OCI-LY7 (cell line): ENCODE measurements around the gene LSS. TPM values are rescaled to one million over a fixed set of nuclear protein-coding genes. Genes with fewer than 3 reads are reported as not detected.

ENCODE experiments used
- BruUV-seq: library from RNA; stranded (reverse); fragments of 400-500 nt; replicated peaks from 2 replicates; lab custom pipeline; 2021; lab: Mats Ljungman, UMichigan
- CTCF ChIA-PET: fragments of 300-600 bp; sonication (Branson Sonifier 250); formaldehyde crosslinking; loops from one replicate; lab custom pipeline; 2022; ENCODE audit warnings: antibody characterized with exemption; ENCODE audit not compliant: unreplicated experiment; lab: Charles Lee
- POLR2A ChIA-PET: fragments of 300-600 bp; sonication (Branson Sonifier 250); formaldehyde crosslinking; loops from one replicate; lab custom pipeline; 2022; ENCODE audit warnings: antibody characterized with exemption; lab: Charles Lee
- DNase-seq: peaks from one replicate; pipeline ENCODE4 v3.0.0-alpha.2; 2015; ENCODE audit warnings: low spot score
- H2AFZ ChIP-seq: fragments of 200-600 bp; sonication (generic), shearing (Covaris generic); 2 replicates; pipeline ENCODE4 v1.6.1; 2014; ENCODE audit warnings: mild to moderate bottlenecking, antibody characterized with exemption, low read length, moderate library complexity
- H3K27ac ChIP-seq: fragments of 200-600 bp; sonication (generic); 2 replicates; pipeline ENCODE4 v1.5.1; 2014; ENCODE audit warnings: mixed run types, low read depth, mild to moderate bottlenecking, moderate library complexity, low read length, inconsistent platforms; ENCODE audit not compliant: poor library complexity, severe bottlenecking
- H3K36me3 ChIP-seq: fragments of 200-600 bp; sonication (generic); 2 replicates; pipeline ENCODE4 v1.6.1; 2014; ENCODE audit warnings: mild to moderate bottlenecking, antibody characterized with exemption, low read length, moderate library complexity, mixed read lengths; ENCODE audit not compliant: insufficient read depth
- H3K4me1 ChIP-seq: fragments of 200-600 bp; sonication (generic); 2 replicates; pipeline ENCODE4 v1.5.1; 2014; ENCODE audit warnings: mild to moderate bottlenecking, low read length; ENCODE audit not compliant: insufficient read depth, poor library complexity, severe bottlenecking
- H3K4me2 ChIP-seq: fragments of 200-600 bp; sonication (generic); 2 replicates; pipeline ENCODE4 v1.6.1; 2014; ENCODE audit warnings: mild to moderate bottlenecking, low read length
- H3K4me3 ChIP-seq: fragments of 200-600 bp; sonication (generic); 2 replicates; pipeline ENCODE4 v1.5.1; 2014; ENCODE audit warnings: mild to moderate bottlenecking, low read depth, low read length; ENCODE audit not compliant: poor library complexity, severe bottlenecking
- H3K79me2 ChIP-seq: fragments of 200-600 bp; sonication (generic); 2 replicates; pipeline ENCODE4 v1.6.1; 2016; ENCODE audit warnings: low read depth, mild to moderate bottlenecking, low read length, moderate library complexity, mixed read lengths; ENCODE audit not compliant: insufficient read depth
- H3K9me2 ChIP-seq: fragments of 200-600 bp; sonication (generic); 2 replicates; pipeline ENCODE4 v1.6.1; 2016; ENCODE audit warnings: mild to moderate bottlenecking, low read length, mixed read lengths; ENCODE audit not compliant: insufficient read depth
- H3K9me3 ChIP-seq: fragments of 200-600 bp; sonication (generic); 2 replicates; pipeline ENCODE4 v1.6.1; 2014; ENCODE audit warnings: mild to moderate bottlenecking, mixed run types, low read length, mixed read lengths
- H4K20me1 ChIP-seq: fragments of 200-600 bp; sonication (generic); 2 replicates; pipeline ENCODE4 v1.6.1; 2014; ENCODE audit warnings: mild to moderate bottlenecking, antibody characterized with exemption, low read length, moderate library complexity, mixed read lengths; ENCODE audit not compliant: insufficient read depth
- EZH2phosphoT487 ChIP-seq: fragments of 200-600 bp; sonication (generic); IDR thresholded peaks from 2 replicates; pipeline ENCODE4 v1.6.1; 2018; ENCODE audit warnings: low read depth, borderline replicate concordance, mild to moderate bottlenecking, mixed run types, antibody characterized with exemption, low read length, moderate library complexity, mixed read lengths
- intact Hi-C: fragments of 100-400 bp; cut with micrococcal nuclease; formaldehyde crosslinking; loops from one replicate; pipeline ENCODE4 v1.10.0; 2022; ENCODE audit not compliant: unreplicated experiment
- total RNA-seq, 2 experiments: library from RNA; depleted of rRNA in 1 of 2; stranded (reverse); fragments of >200 nt in 1 of 2; shearing (Covaris generic) in 1 of 2; gene quantifications; 2 replicates each; pipeline ENCODE4 v1.2.3, GENCODE V29; 2014 to 2022
- TF ChIP-seq, protein P1 (sequence below): fragments of 200-600 bp; sonication (generic); conservative IDR thresholded peaks from 2 replicates; pipeline ENCODE4 v1.5.1; 2014; ENCODE audit warnings: mild to moderate bottlenecking, antibody characterized with exemption, low read length, moderate library complexity, mixed read lengths

Gene LSS
- total RNA-seq, 2 experiments from 2014 or later = 45.4 to 137 TPM

DNA sequence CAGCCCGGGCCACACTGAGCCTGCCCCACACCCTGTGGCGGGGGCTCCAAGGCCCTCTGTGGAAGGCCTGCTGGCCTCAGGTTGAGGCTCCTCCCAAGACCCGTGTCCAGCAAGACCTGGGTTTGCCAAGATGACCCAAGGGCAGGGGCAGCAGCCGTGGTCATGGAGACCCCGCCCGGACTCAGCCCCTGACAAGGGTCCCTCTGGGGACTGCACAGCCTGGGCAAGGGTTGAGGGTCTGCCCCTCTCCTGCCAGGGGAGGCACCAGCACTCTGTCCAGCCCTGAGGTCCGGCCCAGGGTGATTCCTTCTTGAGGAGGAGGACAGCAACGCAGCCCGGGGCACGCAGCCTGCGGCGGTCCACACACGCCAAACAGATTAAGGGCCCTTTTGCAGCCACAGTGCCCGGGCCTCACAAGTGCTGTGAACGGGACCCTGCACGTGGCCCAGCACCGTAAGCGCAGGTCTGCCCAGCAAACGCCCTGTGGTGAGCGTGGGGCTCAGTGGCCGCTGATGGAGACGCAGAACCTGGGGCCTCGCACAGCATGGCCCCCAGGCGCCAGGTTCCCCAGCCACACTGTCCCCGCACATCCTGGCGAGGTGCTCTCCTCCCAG lies 47.7 kb downstream of the LSS start:
- no TSS peak for BruUV-seq
- POLR2A ChIA-PET = no interaction called here
- Histone ChIP-seq H4K20me1 (no peaks in the 10 kb centered on the region), H3K27ac (no peak overlapping the region), H3K4me1 (peaks cover 13% of the 10 kb centered on the region), H3K9me3 (no peaks in the 10 kb centered on the region), H3K36me3 (no peaks in the 10 kb centered on the region), H2AFZ (no peak overlapping the region), H3K9me2 (no peaks in the 10 kb centered on the region), H3K4me2 (no peak overlapping the region), H3K4me3 (no peak overlapping the region), H3K79me2 (no peaks in the 10 kb centered on the region)
- CTCF ChIA-PET = no interaction called here
- TF ChIP-seq, protein P1, sequence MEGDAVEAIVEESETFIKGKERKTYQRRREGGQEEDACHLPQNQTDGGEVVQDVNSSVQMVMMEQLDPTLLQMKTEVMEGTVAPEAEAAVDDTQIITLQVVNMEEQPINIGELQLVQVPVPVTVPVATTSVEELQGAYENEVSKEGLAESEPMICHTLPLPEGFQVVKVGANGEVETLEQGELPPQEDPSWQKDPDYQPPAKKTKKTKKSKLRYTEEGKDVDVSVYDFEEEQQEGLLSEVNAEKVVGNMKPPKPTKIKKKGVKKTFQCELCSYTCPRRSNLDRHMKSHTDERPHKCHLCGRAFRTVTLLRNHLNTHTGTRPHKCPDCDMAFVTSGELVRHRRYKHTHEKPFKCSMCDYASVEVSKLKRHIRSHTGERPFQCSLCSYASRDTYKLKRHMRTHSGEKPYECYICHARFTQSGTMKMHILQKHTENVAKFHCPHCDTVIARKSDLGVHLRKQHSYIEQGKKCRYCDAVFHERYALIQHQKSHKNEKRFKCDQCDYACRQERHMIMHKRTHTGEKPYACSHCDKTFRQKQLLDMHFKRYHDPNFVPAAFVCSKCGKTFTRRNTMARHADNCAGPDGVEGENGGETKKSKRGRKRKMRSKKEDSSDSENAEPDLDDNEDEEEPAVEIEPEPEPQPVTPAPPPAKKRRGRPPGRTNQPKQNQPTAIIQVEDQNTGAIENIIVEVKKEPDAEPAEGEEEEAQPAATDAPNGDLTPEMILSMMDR = no peak
- no peak for TF ChIP-seq EZH2phosphoT487
- intact Hi-C loops = no loop called here
- DNase-seq = no peak

DNA sequence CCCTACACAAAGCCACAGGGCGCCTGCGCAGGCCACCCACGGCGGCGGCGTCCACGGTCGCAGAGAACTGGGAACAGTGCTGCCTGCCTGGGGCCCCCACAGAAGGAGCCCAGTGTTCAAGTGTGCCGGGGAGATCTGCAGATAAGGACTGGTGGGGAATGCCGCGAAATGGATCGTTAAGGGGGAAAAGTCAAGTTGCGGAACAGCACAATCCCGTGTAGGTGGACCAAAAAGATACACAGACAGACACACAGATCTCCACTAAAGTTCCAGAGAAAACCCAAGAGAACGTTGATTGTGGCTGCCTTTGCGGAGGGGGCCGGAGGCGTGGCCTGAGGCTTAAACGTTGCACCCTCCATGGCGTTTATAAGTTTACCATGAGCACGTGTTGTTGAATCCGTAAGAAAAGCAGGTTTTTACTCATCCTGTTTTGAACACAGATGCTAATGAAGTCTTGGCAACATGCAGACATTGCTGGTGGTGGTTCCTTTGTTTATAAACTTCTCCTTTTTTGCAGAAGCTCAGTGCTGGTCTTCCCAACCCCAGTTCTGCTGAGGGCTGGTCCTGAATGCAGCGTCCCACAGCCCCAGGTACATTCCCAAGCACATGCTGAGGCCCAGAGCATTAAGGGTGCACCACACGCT lies 48.4 kb downstream of the LSS start:
- POLR2A ChIA-PET = no interaction called here
- Histone ChIP-seq H3K36me3 (no peaks in the 10 kb centered on the region), H3K4me1 (peaks cover 8% of the 10 kb centered on the region), H3K9me3 (no peaks in the 10 kb centered on the region), H3K9me2 (no peaks in the 10 kb centered on the region), H3K27ac (no peak overlapping the region), H3K4me2 (no peak overlapping the region), H2AFZ (no peak overlapping the region), H3K79me2 (no peaks in the 10 kb centered on the region), H3K4me3 (no peak overlapping the region), H4K20me1 (no peaks in the 10 kb centered on the region)
- intact Hi-C loops = no loop called here
- no peak for TF ChIP-seq EZH2phosphoT487
- TF ChIP-seq, protein P1 = no peak
- DNase-seq = no peak
- BruUV-seq = no TSS peak
- CTCF ChIA-PET = no interaction called here

DNA sequence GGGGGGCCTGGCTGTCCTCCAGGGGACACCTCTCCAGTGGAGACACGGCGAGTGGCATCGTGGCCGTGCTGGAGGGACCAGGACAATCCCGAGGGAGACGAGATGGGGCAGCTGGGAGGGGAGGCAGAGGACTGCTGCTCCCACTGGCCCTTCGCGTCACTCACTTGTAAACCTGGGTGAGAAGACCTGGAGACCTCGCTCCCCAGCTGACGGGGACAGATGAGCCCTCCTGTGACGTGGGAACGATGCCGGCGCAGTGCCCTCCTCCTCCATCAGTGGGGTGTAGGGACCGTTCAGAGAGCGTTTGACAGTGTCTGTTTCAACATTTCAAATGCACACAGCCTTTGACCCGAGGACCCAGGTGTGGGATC lies 48.9 kb downstream of the LSS start:
- H3K9me3 ChIP-seq = no peaks in the 10 kb centered on the region
- H3K4me1 ChIP-seq = peaks cover 7% of the 10 kb centered on the region
- no peak overlapping the region for H3K4me3 ChIP-seq
- TF ChIP-seq EZH2phosphoT487 = no peak
- TF ChIP-seq, protein P1 = no peak
- no peaks in the 10 kb centered on the region for H3K9me2 ChIP-seq
- H3K4me2 ChIP-seq = no peak overlapping the region
- intact Hi-C loops = no loop called here
- BruUV-seq = no TSS peak
- H3K36me3 ChIP-seq = no peaks in the 10 kb centered on the region
- CTCF ChIA-PET = no interaction called here
- no peak for DNase-seq
- no peak overlapping the region for H3K27ac ChIP-seq
- H2AFZ ChIP-seq = no peak overlapping the region
- POLR2A ChIA-PET = no interaction called here
- no peaks in the 10 kb centered on the region for H3K79me2 ChIP-seq
- H4K20me1 ChIP-seq = no peaks in the 10 kb centered on the region
